Measurements from ENCODE around the gene AP3S1. TPM values are rescaled to one million over a fixed set of nuclear protein-coding genes. Genes with fewer than 3 reads are reported as not detected.

The AP3S1 gene
- total and polyA plus RNA-seq, 9 donors: 49.6 to 176 (median 87.2) TPM

DNA sequence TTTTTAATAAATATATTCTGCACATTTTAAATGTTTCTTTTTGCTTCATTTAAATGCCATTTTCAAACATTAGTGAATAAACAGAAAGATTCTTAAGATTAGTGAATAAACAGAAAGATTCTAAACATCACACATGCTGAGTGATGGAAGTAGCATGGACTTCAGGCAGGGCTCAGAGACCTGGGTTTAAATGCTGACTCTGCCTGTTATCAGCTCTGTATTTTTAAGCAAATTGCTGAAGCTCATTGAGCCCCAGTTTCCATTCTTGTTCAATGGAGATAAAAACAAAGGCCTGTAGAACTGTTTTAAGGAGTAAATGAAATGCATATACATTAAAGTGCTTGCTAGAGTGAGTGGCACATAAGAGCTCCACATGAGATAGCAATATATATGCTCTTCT is 112.4 kb downstream of the AP3S1 start:
- TF ChIP-seq POLR2A (IDR thresholded peaks at IDR 0.05) (no peak), EP300 (IDR thresholded peaks at IDR 0.05) (no peak)
- TF ChIP-seq, protein P1, sequence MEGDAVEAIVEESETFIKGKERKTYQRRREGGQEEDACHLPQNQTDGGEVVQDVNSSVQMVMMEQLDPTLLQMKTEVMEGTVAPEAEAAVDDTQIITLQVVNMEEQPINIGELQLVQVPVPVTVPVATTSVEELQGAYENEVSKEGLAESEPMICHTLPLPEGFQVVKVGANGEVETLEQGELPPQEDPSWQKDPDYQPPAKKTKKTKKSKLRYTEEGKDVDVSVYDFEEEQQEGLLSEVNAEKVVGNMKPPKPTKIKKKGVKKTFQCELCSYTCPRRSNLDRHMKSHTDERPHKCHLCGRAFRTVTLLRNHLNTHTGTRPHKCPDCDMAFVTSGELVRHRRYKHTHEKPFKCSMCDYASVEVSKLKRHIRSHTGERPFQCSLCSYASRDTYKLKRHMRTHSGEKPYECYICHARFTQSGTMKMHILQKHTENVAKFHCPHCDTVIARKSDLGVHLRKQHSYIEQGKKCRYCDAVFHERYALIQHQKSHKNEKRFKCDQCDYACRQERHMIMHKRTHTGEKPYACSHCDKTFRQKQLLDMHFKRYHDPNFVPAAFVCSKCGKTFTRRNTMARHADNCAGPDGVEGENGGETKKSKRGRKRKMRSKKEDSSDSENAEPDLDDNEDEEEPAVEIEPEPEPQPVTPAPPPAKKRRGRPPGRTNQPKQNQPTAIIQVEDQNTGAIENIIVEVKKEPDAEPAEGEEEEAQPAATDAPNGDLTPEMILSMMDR (IDR thresholded peaks at IDR 0.05): no peak
- Histone ChIP-seq H3K27ac (no peak overlapping the region), H3K4me1 (ENCODE audit: insufficient read depth) (peaks cover 3% of the 10 kb centered on the region), H3K4me3 (no peak overlapping the region), H3K9me3 (no peaks in the 10 kb centered on the region), H3K36me3 (no peaks in the 10 kb centered on the region), H3K27me3 (no peaks in the 10 kb centered on the region)
- intact Hi-C loops (cut with DNase I): no loop called here
- DNase-seq: no peak

DNA sequence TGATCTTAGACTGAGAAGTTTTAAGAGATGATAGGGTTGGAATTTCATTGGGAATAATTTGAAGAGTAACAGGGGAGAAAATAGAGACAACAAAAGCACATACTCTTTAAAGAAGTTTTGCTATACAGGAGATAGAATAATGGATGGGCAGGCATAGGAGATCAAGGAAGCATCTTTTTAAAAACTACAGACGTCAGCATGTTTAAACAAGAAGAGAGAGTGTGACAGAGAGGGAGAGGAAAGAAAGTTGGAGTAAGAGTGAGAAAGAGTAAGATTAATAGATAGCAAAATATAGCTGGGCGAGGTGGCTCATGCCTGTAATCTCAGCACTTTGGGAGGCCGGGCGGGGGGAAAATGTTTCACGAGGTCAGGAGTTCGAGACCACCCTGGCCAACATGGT is 115.2 kb downstream of the AP3S1 start:
- TF ChIP-seq EP300 (IDR thresholded peaks at IDR 0.05) (no peak), POLR2A (IDR thresholded peaks at IDR 0.05) (no peak)
- TF ChIP-seq, protein P1 (IDR thresholded peaks at IDR 0.05): no peak
- Histone ChIP-seq H3K4me1 (ENCODE audit: insufficient read depth) (peaks cover 4% of the 10 kb centered on the region), H3K27ac (no peak overlapping the region), H3K36me3 (no peaks in the 10 kb centered on the region), H3K9me3 (no peaks in the 10 kb centered on the region), H3K27me3 (no peaks in the 10 kb centered on the region), H3K4me3 (no peak overlapping the region)
- 58 to 69% (median 66%) methylated on average over 6 of the region's 6 CpGs for WGBS, 3 donors
- DNase-seq: no peak
- intact Hi-C loops (cut with DNase I): no loop called here

DNA sequence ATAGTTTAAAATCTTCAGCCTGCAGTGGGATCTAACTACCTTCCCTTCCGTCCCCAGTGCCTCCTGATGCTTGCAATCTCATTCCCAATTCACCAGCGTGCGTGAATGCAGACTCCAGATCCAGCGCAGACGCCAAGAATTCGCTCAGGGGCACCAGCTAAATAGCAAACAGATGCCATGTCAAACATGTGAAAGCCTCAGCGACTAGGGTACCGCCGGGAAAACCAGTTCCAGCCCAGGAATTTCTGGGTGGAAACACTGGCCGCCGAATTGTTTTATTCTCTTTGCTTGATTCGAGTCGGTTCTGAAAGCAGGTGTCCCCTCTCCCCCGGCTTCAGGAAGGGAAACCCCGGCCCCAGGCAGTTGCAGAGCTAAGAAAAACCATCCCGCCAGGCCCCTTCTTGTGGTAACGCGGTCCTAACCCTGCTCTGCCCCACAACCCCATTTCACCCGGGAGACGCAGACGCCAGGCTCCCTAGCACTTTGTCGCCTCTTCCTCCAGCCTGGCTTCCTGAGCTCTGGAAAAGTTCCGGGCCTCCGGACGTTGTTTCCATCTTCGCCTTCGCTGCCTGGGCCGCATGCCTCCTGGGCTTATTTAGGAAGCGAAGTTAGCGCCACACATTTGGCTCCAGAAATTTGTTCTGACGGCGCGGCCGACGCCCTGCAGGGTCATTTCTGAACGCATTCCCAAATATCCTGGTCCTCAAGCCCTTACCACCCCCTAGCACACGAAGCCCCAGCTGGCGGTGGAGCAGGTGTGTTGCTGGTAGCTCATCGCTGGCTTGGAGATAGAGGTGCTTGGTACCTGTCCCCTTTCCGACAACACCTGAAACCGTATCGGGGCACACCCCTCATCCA is 119.9 kb downstream of the AP3S1 start:
- Histone ChIP-seq H3K4me3 (no peak overlapping the region), H3K27ac (no peak overlapping the region), H3K36me3 (no peaks in the 10 kb centered on the region), H3K4me1 (ENCODE audit: insufficient read depth) (peaks cover 9% of the 10 kb centered on the region), H3K27me3 (no peaks in the 10 kb centered on the region), H3K9me3 (no peaks in the 10 kb centered on the region)
- TF ChIP-seq EP300 (IDR thresholded peaks at IDR 0.05): no peak
- TF ChIP-seq POLR2A (IDR thresholded peaks at IDR 0.05): no peak
- TF ChIP-seq, protein P1 (IDR thresholded peaks at IDR 0.05): no peak
- no peak for DNase-seq
- intact Hi-C loops (cut with DNase I): no loop called here
- WGBS, 3 donors: 31 to 40% (median 39%) methylated on average over 42 of the region's 42 CpGs

DNA sequence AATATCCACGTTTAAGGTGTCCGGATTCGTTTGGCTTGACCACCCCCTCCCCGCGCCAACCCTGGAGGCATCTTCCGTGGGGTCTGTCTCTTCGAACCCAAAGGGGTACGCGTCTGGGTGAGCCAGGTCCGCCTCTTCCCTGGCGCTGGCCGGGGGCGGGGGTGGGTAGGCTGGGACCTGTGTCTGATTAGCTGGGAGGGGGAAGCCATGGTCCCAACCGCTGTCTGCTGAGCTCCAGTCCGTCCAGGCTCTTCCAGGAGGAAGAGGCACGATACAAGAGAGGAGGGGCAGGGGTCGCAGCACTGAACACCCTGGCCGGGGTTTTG is 120.5 kb downstream of the AP3S1 start, which contains the start of gene LVRN:
Gene LVRN, plus strand, starts transcription at position 237 of the 326 bp plus-strand sequence. CDS start 143 bp downstream, outside the sequence.
- TF ChIP-seq EP300 (IDR thresholded peaks at IDR 0.05) (no peak), POLR2A (IDR thresholded peaks at IDR 0.05) (no peak)
- TF ChIP-seq, protein P1 (IDR thresholded peaks at IDR 0.05): no peak
- WGBS, 3 donors: 8 to 10% (median 10%) methylated on average over 18 of the region's 18 CpGs
- peak in 1 of 5 donors; percentile 18 for DNase-seq
- Histone ChIP-seq H3K4me1 (ENCODE audit: insufficient read depth) (peaks cover 8% of the 10 kb centered on the region), H3K9me3 (no peaks in the 10 kb centered on the region), H3K27ac (no peak within 1 kb of the TSS), H3K27me3 (no peaks in the 10 kb centered on the region), H3K4me3 (peak within 1 kb of the TSS; percentile 29), H3K36me3 (no peaks in the 10 kb centered on the region)
- intact Hi-C loops (cut with DNase I): no loop called here

Data from ovary (tissue), 9 donors.